ENCODE results near the gene TBC1D2B.

DNA sequence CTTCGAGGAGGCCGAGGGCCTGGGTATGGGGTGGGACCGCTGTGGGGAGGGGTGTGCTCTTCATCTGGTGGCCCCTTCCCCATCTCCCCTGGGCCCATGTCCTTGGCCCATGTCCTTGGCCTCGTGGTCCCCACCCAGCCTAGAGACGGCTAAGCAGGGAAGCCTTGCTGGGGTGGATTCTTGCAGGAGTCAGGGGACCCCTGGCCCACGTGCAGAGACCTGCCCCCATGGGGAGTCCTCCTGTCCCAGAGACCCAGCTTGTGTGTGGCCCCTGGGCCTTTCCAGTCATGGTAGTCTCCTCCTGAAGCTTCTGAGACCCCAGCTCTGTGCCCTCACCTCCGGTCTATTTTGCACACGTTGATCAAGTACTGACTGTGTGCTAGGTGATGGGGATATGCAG, 97.4 kb downstream of the TBC1D2B start:
- TF ChIP-seq, protein P1, sequence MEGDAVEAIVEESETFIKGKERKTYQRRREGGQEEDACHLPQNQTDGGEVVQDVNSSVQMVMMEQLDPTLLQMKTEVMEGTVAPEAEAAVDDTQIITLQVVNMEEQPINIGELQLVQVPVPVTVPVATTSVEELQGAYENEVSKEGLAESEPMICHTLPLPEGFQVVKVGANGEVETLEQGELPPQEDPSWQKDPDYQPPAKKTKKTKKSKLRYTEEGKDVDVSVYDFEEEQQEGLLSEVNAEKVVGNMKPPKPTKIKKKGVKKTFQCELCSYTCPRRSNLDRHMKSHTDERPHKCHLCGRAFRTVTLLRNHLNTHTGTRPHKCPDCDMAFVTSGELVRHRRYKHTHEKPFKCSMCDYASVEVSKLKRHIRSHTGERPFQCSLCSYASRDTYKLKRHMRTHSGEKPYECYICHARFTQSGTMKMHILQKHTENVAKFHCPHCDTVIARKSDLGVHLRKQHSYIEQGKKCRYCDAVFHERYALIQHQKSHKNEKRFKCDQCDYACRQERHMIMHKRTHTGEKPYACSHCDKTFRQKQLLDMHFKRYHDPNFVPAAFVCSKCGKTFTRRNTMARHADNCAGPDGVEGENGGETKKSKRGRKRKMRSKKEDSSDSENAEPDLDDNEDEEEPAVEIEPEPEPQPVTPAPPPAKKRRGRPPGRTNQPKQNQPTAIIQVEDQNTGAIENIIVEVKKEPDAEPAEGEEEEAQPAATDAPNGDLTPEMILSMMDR (IDR thresholded peaks at IDR 0.05; ENCODE audit: poor library complexity), result no peak
- TF ChIP-seq EZH2phosphoT487 (IDR thresholded peaks at IDR 0.05; ENCODE audit: low read depth, severe bottlenecking, unreplicated experiment) (no peak), EZH2 (IDR thresholded peaks at IDR 0.05; ENCODE audit: borderline replicate concordance) (no peak)
